ENCODE results near the gene PSME3.

Gene PSME3

GRCh38 chr17:42832213-42832933 is 824 bp upstream of the PSME3 start:
- Histone ChIP-seq H3K4me1 (ENCODE audit: insufficient read depth, low read length) (peaks cover 17% of the 10 kb centered on the region), H3K36me3 (ENCODE audit: insufficient read depth, low read length) (peaks cover 26% of the 10 kb centered on the region), H3K27me3 (ENCODE audit: insufficient read depth, low read length) (no peaks in the 10 kb centered on the region), H3K9me3 (ENCODE audit: low read length) (no peaks in the 10 kb centered on the region), H2AFZ (ENCODE audit: low read depth, low read length) (peak overlapping the region; percentile 69), H3K4me3 (ENCODE audit: low read length) (peak overlapping the region; percentile 65)

DNA sequence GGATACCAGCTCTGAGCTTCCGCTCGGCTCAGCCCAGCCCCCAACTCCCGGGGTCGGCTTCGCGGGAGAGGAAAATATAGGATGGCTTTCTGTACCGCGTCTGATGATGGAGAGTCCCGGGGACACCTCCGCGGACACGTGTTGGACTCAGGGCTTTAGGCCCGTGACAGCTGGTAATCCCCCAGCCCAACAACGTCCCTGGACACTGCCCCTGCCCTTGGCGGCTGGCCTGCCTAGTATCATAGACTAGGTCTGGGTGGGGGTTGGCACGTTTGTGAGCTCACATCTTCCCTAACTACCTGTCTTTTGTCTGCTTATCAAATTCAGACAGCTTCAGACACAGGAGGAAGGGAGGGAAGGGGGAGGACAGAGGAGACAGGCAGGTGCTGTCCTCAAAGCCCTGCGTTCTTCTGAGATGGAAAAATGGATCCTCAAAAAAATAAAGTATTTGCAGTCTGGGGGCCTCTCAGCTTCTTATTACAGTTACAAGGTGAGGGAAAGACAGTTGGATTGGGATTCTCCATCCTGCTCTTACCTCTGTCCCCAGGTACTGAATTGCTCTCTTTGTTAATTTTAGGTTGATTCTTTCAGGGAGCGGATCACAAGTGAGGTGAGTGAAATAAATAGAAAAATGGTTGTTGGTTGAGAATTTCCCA is 698 bp downstream of the PSME3 start:
- Histone ChIP-seq H3K4me1 (ENCODE audit: insufficient read depth, low read length) (peaks cover 17% of the 10 kb centered on the region), H3K4me3 (ENCODE audit: low read length) (peak overlapping the region; percentile 65), H3K27me3 (ENCODE audit: insufficient read depth, low read length) (no peaks in the 10 kb centered on the region), H3K9me3 (ENCODE audit: low read length) (no peaks in the 10 kb centered on the region), H3K36me3 (ENCODE audit: insufficient read depth, low read length) (peaks cover 41% of the 10 kb centered on the region), H2AFZ (ENCODE audit: low read depth, low read length) (peak overlapping the region; percentile 69)

DNA sequence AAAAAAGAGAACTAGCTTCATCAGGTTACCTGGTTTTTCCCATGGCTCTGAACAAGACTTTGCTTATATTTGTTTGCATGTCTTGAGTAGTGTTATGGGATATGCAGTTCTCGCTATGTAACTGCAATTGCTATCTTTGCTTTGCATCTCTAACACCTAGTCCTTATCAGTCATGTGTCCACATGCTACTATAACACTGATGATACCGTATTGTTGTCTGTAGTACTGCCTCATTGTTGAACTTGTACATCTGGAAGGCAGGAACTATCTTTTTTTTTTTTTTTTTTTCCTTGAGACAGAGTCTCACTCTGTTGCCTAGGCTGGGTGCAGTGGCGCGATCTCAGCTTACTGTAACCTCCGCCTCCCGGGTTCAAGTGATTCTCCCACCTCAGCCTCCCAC is 2.5 kb downstream of the PSME3 start:
- no peaks in the 10 kb centered on the region for H3K9me3 ChIP-seq (ENCODE audit: low read length)
- no peaks in the 10 kb centered on the region for H3K27me3 ChIP-seq (ENCODE audit: insufficient read depth, low read length)
- peaks cover 17% of the 10 kb centered on the region for H3K4me1 ChIP-seq (ENCODE audit: insufficient read depth, low read length)
- no peak overlapping the region for H3K4me3 ChIP-seq (ENCODE audit: low read length)
- H3K36me3 ChIP-seq (ENCODE audit: insufficient read depth, low read length), result peaks cover 52% of the 10 kb centered on the region
- no peak overlapping the region for H2AFZ ChIP-seq (ENCODE audit: low read depth, low read length)

DNA sequence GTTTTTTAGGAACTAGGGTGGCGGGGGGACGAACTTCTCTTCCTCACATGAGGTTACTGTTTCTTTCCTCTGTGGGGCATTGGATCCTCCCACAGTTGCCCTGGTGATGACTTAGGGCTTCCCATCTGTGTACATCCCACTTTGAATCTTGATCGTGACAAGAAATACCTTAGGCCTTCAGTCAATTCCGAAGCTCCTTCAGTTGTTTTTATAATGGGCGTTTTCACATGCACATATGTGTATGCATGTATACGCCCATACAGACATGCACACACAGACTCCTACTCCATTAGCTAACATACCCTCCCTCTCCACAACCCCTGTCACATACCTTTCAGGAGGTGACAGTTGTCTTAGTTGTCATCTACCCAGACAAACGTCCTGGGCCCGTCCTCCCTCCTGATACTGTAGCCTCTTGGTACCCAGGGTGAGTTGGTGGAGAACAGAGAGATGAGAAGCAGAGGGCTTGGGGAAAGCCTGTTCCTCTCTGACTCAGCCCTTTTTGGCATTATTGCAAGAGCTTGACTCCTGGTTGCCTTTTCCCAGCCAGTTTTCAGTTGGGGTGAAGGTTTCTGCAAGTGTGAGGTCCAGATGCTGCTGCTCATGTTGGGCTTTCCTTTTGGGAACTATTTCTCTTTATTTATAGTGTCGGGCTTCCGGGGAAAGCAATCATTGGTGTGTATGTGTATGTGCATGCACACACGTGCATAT is 8.9 kb downstream of the PSME3 start:
- H3K4me1 ChIP-seq (ENCODE audit: insufficient read depth, low read length), result no peaks in the 10 kb centered on the region
- peaks cover 73% of the 10 kb centered on the region for H3K36me3 ChIP-seq (ENCODE audit: insufficient read depth, low read length)
- no peaks in the 10 kb centered on the region for H3K9me3 ChIP-seq (ENCODE audit: low read length)
- no peak overlapping the region for H2AFZ ChIP-seq (ENCODE audit: low read depth, low read length)
- H3K27me3 ChIP-seq (ENCODE audit: insufficient read depth, low read length), result no peaks in the 10 kb centered on the region
- no peak overlapping the region for H3K4me3 ChIP-seq (ENCODE audit: low read length)

GRCh38 chr17:42843358-42843934 is 10.2 kb downstream of the PSME3 start:
- Histone ChIP-seq H2AFZ (ENCODE audit: low read depth, low read length) (no peak overlapping the region), H3K4me3 (ENCODE audit: low read length) (no peak overlapping the region), H3K27me3 (ENCODE audit: insufficient read depth, low read length) (no peaks in the 10 kb centered on the region), H3K36me3 (ENCODE audit: insufficient read depth, low read length) (peaks cover 60% of the 10 kb centered on the region), H3K9me3 (ENCODE audit: low read length) (no peaks in the 10 kb centered on the region), H3K4me1 (ENCODE audit: insufficient read depth, low read length) (no peaks in the 10 kb centered on the region)

DNA sequence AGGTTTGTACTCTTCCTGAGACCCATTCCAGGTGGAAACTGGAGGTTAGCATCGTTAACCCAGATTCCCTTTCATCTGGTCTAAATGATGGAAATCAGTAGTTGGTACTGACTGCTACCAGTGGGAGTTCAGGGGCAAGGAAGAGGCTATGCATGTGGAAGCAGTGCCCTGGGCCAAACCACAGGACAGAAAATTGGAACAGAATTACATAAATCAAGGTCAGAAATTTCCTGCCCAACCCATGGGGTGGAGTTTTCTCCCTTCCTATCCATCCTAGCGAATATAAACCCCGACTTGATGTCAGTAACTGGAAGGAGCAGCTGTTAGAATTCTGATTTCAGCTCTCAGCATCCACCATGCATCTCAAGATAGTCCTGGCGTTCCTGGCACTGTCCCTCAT is 11.1 kb downstream of the PSME3 start, which contains the start of gene AOC2:
AOC2 (plus strand) TSS at position 310 of the 400 bp plus-strand sequence; CDS start at position 357, 47 bp downstream.
- Histone ChIP-seq H3K4me3 (ENCODE audit: low read length) (no peak within 1 kb of the TSS), H3K9me3 (ENCODE audit: low read length) (no peaks in the 10 kb centered on the region), H3K36me3 (ENCODE audit: insufficient read depth, low read length) (peaks cover 52% of the 10 kb centered on the region), H2AFZ (ENCODE audit: low read depth, low read length) (no peak within 1 kb of the TSS), H3K27me3 (ENCODE audit: insufficient read depth, low read length) (no peaks in the 10 kb centered on the region), H3K4me1 (ENCODE audit: insufficient read depth, low read length) (no peaks in the 10 kb centered on the region)

DNA sequence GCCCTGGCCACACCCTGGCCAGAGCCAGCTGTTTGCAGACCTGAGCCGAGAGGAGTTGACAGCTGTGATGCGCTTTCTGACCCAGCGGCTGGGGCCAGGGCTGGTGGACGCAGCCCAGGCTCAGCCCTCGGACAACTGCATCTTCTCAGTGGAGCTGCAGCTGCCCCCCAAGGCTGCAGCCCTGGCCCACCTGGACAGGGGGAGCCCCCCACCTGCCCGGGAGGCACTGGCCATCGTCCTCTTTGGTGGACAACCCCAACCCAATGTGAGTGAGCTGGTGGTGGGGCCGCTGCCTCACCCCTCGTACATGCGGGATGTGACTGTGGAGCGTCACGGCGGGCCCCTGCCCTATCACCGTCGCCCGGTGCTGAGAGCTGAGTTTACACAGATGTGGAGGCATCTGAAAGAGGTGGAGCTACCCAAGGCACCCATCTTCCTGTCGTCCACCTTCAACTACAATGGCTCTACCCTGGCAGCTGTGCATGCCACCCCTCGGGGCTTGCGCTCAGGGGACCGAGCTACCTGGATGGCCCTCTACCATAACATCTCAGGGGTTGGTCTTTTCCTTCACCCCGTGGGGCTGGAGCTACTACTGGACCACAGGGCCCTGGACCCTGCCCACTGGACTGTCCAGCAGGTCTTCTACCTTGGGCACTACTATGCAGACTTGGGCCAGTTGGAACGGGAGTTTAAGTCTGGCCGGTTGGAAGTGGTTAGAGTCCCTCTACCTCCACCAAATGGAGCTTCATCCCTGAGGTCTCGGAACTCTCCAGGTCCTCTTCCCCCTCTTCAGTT is 11.8 kb downstream of the PSME3 start:
- no peak overlapping the region for H3K4me3 ChIP-seq (ENCODE audit: low read length)
- peaks cover 48% of the 10 kb centered on the region for H3K36me3 ChIP-seq (ENCODE audit: insufficient read depth, low read length)
- no peak overlapping the region for H2AFZ ChIP-seq (ENCODE audit: low read depth, low read length)
- no peaks in the 10 kb centered on the region for H3K27me3 ChIP-seq (ENCODE audit: insufficient read depth, low read length)
- H3K9me3 ChIP-seq (ENCODE audit: low read length), result no peaks in the 10 kb centered on the region
- no peaks in the 10 kb centered on the region for H3K4me1 ChIP-seq (ENCODE audit: insufficient read depth, low read length)

GRCh38 chr17:42845556-42845917 is 12.3 kb downstream of the PSME3 start:
- H3K36me3 ChIP-seq (ENCODE audit: insufficient read depth, low read length), result peaks cover 46% of the 10 kb centered on the region
- no peaks in the 10 kb centered on the region for H3K27me3 ChIP-seq (ENCODE audit: insufficient read depth, low read length)
- no peak overlapping the region for H3K4me3 ChIP-seq (ENCODE audit: low read length)
- H2AFZ ChIP-seq (ENCODE audit: low read depth, low read length), result no peak overlapping the region
- no peaks in the 10 kb centered on the region for H3K4me1 ChIP-seq (ENCODE audit: insufficient read depth, low read length)
- no peaks in the 10 kb centered on the region for H3K9me3 ChIP-seq (ENCODE audit: low read length)

DNA sequence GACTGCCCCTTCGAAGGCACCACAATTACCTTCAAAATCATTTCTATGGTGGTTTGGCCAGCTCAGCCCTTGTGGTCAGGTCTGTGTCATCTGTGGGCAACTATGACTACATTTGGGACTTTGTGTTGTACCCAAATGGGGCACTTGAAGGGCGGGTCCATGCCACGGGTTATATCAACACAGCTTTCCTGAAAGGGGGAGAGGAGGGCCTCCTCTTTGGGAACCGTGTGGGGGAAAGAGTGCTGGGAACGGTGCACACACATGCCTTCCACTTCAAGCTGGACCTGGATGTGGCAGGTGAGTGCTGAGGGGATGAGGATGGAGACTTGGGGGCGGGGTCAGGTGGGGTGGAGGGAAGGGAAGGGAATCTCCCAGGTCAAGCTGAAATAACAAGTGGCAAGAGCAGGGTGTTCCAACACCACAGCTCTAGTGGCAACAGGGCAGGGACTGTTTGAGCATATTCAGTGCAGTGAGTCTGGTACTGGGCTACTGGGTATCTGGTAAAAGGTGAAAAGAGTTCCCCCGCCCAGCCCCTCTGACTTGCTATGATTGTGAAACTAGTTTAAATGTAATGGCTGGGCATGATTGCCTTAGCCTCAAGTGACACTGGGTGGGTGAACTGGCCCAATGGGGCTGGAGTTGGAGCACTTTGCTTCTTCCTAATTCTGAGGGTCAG is 12.9 kb downstream of the PSME3 start:
- H3K4me1 ChIP-seq (ENCODE audit: insufficient read depth, low read length), result no peaks in the 10 kb centered on the region
- no peaks in the 10 kb centered on the region for H3K9me3 ChIP-seq (ENCODE audit: low read length)
- peaks cover 43% of the 10 kb centered on the region for H3K36me3 ChIP-seq (ENCODE audit: insufficient read depth, low read length)
- H3K27me3 ChIP-seq (ENCODE audit: insufficient read depth, low read length), result no peaks in the 10 kb centered on the region
- H3K4me3 ChIP-seq (ENCODE audit: low read length), result no peak overlapping the region
- no peak overlapping the region for H2AFZ ChIP-seq (ENCODE audit: low read depth, low read length)

DNA sequence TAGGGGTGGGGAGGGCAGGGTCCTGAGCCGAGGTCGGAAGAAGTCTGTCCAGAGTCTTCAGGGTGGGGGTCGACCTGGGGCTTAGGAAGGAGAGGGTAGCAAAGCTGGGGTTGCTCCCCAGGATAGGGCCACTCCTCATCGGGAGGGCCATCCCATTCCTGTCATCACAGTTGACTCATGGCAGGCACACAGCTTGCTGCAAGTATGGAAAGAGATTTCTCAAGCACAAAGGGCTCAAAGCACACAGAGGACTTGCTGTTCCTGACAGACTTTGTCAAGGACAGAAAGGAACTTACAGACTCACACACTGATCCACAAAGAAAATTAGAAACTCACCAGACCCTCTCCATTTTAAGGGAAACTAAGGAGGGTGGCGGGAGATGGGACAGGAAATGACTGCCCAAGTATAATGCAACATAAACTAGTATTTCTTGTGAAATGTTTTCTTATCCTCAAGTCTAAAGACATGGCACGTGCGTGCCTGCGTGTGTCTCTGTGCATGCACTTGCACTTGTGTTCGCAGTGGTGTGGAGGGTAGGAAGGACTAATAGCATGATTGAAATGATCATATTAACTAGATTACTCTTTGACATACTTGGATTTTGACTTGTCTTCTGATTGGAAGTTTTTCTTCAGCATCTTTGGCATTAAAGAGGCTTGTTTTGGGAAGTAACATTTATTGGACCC is 13.5 kb downstream of the PSME3 start:
- Histone ChIP-seq H3K4me1 (ENCODE audit: insufficient read depth, low read length) (no peaks in the 10 kb centered on the region), H2AFZ (ENCODE audit: low read depth, low read length) (no peak overlapping the region), H3K9me3 (ENCODE audit: low read length) (no peaks in the 10 kb centered on the region), H3K4me3 (ENCODE audit: low read length) (no peak overlapping the region), H3K27me3 (ENCODE audit: insufficient read depth, low read length) (no peaks in the 10 kb centered on the region), H3K36me3 (ENCODE audit: insufficient read depth, low read length) (peaks cover 36% of the 10 kb centered on the region)

- Histone ChIP-seq H3K27me3 (ENCODE audit: insufficient read depth, low read length) (no peaks in the 10 kb centered on the region), H2AFZ (ENCODE audit: low read depth, low read length) (no peak overlapping the region), H3K36me3 (ENCODE audit: insufficient read depth, low read length) (peaks cover 23% of the 10 kb centered on the region), H3K4me1 (ENCODE audit: insufficient read depth, low read length) (no peaks in the 10 kb centered on the region), H3K4me3 (ENCODE audit: low read length) (no peak overlapping the region), H3K9me3 (ENCODE audit: low read length) (no peaks in the 10 kb centered on the region)
These were observed 14.9 kb downstream of the PSME3 start for GRCh38 chr17:42848093-42848492.

DNA sequence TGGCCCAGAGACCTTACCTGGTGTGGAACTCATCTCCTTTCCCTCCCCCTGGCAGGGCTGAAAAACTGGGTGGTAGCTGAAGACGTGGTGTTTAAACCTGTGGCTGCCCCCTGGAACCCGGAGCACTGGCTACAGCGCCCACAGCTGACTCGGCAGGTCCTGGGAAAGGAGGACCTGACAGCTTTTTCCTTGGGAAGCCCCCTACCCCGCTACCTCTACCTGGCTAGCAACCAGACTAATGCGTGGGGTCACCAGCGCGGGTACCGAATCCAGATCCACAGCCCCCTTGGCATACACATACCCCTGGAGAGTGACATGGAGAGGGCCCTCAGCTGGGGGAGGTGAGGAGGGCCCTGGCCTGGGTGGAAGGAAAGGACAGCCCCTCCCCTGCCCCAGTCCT is 15.8 kb downstream of the PSME3 start:
- H3K27me3 ChIP-seq (ENCODE audit: insufficient read depth, low read length), result no peaks in the 10 kb centered on the region

More for the DNA sequence above, 15.8 kb downstream of the PSME3 start:
- no peak overlapping the region for H2AFZ ChIP-seq (ENCODE audit: low read depth, low read length)
- H3K36me3 ChIP-seq (ENCODE audit: insufficient read depth, low read length), result peaks cover 17% of the 10 kb centered on the region
- H3K4me3 ChIP-seq (ENCODE audit: low read length), result no peak overlapping the region
- H3K4me1 ChIP-seq (ENCODE audit: insufficient read depth, low read length), result no peaks in the 10 kb centered on the region
- H3K9me3 ChIP-seq (ENCODE audit: low read length), result no peaks in the 10 kb centered on the region

All from neuron (in vitro differentiated cells).